ENCODE data around the gene NFKBIB.
"Not testable (repeated sequence)": the region's sequence is repeated elsewhere in the genome, so short reads cannot be mapped to it uniquely, and the experiment has no call there.

The NFKBIB gene

GRCh38 chr19:38873400-38873799 is 26.4 kb upstream of the NFKBIB start:
- DNase-seq (ENCODE audit: low read depth in 1 of 2, low spot score in 1 of 2) = not testable (repeated sequence)

GRCh38 chr19:38875656-38876395 is 23.9 kb upstream of the NFKBIB start:
- no peak for DNase-seq (ENCODE audit: low read depth in 1 of 2, low spot score in 1 of 2)

- peak in 1 of 2 donors; percentile 56 for DNase-seq (ENCODE audit: low read depth in 1 of 2, low spot score in 1 of 2)
Observed at GRCh38 chr19:38877781-38878574, 21.8 kb upstream of the NFKBIB start, which contains the start of gene RINL. Gene RINL (minus strand): TSS chr19:38878275. CDS start chr19:38876742, 1,533 bp downstream.

- DNase-seq (ENCODE audit: low read depth in 1 of 2, low spot score in 1 of 2) = no peak
Observed at GRCh38 chr19:38878575-38879399, 21.0 kb upstream of the NFKBIB start.

GRCh38 chr19:38879400-38879751 is 20.4 kb upstream of the NFKBIB start:
- no peak for DNase-seq (ENCODE audit: low read depth in 1 of 2, low spot score in 1 of 2)

- DNase-seq (ENCODE audit: low read depth in 1 of 2, low spot score in 1 of 2) = no peak
Observed at GRCh38 chr19:38880076-38880881, 19.5 kb upstream of the NFKBIB start.

- no peak for DNase-seq (ENCODE audit: low read depth in 1 of 2, low spot score in 1 of 2)
Observed at GRCh38 chr19:38880882-38881609, 18.7 kb upstream of the NFKBIB start.

- DNase-seq (ENCODE audit: low read depth in 1 of 2, low spot score in 1 of 2) = no peak
Observed at GRCh38 chr19:38883286-38883685, 16.5 kb upstream of the NFKBIB start.

GRCh38 chr19:38884691-38885090 is 15.1 kb upstream of the NFKBIB start:
- DNase-seq (ENCODE audit: low read depth in 1 of 2, low spot score in 1 of 2) = not testable (repeated sequence)

GRCh38 chr19:38888876-38889275 is 10.9 kb upstream of the NFKBIB start:
- DNase-seq (ENCODE audit: low read depth in 1 of 2, low spot score in 1 of 2) = no peak

- no peak for DNase-seq (ENCODE audit: low read depth in 1 of 2, low spot score in 1 of 2)
Observed at GRCh38 chr19:38889803-38890202, 10.0 kb upstream of the NFKBIB start.

- no peak for DNase-seq (ENCODE audit: low read depth in 1 of 2, low spot score in 1 of 2)
Observed at GRCh38 chr19:38890686-38891085, 9.1 kb upstream of the NFKBIB start.

GRCh38 chr19:38891771-38892170 is 8.0 kb upstream of the NFKBIB start:
- no peak for DNase-seq (ENCODE audit: low read depth in 1 of 2, low spot score in 1 of 2)

GRCh38 chr19:38892841-38893240 is 6.9 kb upstream of the NFKBIB start:
- DNase-seq (ENCODE audit: low read depth in 1 of 2, low spot score in 1 of 2) = no peak

GRCh38 chr19:38893341-38893771 is 6.4 kb upstream of the NFKBIB start:
- no peak for DNase-seq (ENCODE audit: low read depth in 1 of 2, low spot score in 1 of 2)

GRCh38 chr19:38894968-38895367 is 4.8 kb upstream of the NFKBIB start:
- no peak for DNase-seq (ENCODE audit: low read depth in 1 of 2, low spot score in 1 of 2)

- no peak for DNase-seq (ENCODE audit: low read depth in 1 of 2, low spot score in 1 of 2)
Observed at GRCh38 chr19:38898788-38899446, 852 bp upstream of the NFKBIB start.

GRCh38 chr19:38900202-38900629 is 447 bp downstream of the NFKBIB start:
- DNase-seq (ENCODE audit: low read depth in 1 of 2, low spot score in 1 of 2) = no peak

- no peak for DNase-seq (ENCODE audit: low read depth in 1 of 2, low spot score in 1 of 2)
Observed at GRCh38 chr19:38900743-38901190, 998 bp downstream of the NFKBIB start.

All from activated CD4-positive, alpha-beta T cell treated with anti-CD3 and anti-CD28 coated beads, Interleukin-2, amount 50 U/mL, for 24 hours (primary cell).